Rectal smooth muscle tissue (tissue), 1 donor: ENCODE data around the gene HIRIP3.

ENCODE experiments used
- H3K27ac ChIP-seq: one replicate; pipeline ENCODE4 v1.7.0; 2013; ENCODE audit warnings: low read depth, low read length, inconsistent platforms
- H3K27me3 ChIP-seq: one replicate; pipeline ENCODE4 v1.7.0; 2013; ENCODE audit warnings: low read length; ENCODE audit not compliant: control insufficient read depth, insufficient read depth
- H3K36me3 ChIP-seq: one replicate; pipeline ENCODE4 v1.7.0; 2013; ENCODE audit warnings: low read length; ENCODE audit not compliant: control insufficient read depth, insufficient read depth
- H3K4me1 ChIP-seq: one replicate; pipeline ENCODE4 v1.7.0; 2013; ENCODE audit warnings: low read length; ENCODE audit not compliant: control insufficient read depth, insufficient read depth
- H3K4me3 ChIP-seq: one replicate; pipeline ENCODE4 v1.7.0; 2013; ENCODE audit warnings: low read length
- H3K9ac ChIP-seq: one replicate; pipeline ENCODE4 v1.7.0; 2013; ENCODE audit warnings: low read length

The HIRIP3 gene

GRCh38 chr16:29950806-29951461 lies 44.5 kb downstream of the HIRIP3 start:
- H3K27ac ChIP-seq, result no peak overlapping the region
- H3K27me3 ChIP-seq, result no peaks in the 10 kb centered on the region
- no peak overlapping the region for H3K9ac ChIP-seq
- H3K4me3 ChIP-seq, result no peak overlapping the region
- H3K4me1 ChIP-seq, result no peaks in the 10 kb centered on the region
- H3K36me3 ChIP-seq, result no peaks in the 10 kb centered on the region

- Histone ChIP-seq H3K9ac (no peak overlapping the region), H3K27me3 (no peaks in the 10 kb centered on the region), H3K4me1 (peaks cover 10% of the 10 kb centered on the region), H3K4me3 (no peak overlapping the region), H3K27ac (no peak overlapping the region), H3K36me3 (no peaks in the 10 kb centered on the region)
Observed at GRCh38 chr16:29947897-29948296, 47.5 kb downstream of the HIRIP3 start.

- Histone ChIP-seq H3K36me3 (no peaks in the 10 kb centered on the region), H3K4me3 (peak overlapping the region; percentile 46), H3K4me1 (peaks cover 10% of the 10 kb centered on the region), H3K9ac (no peak overlapping the region), H3K27ac (peak overlapping the region; percentile 77), H3K27me3 (no peaks in the 10 kb centered on the region)
Observed at GRCh38 chr16:29943846-29944799, 51.3 kb downstream of the HIRIP3 start.
